ENCODE measurements around the gene UFSP1.
A peak's percentile ranks its signal among the peaks of the same experiment; 100 is the strongest.

The UFSP1 gene

GRCh38 chr7:100894860-100895700 lies 5.6 kb upstream of the UFSP1 start:
- DNase-seq (ENCODE audit: low read depth, low spot score): peak; percentile 56
- TF ChIP-seq SUZ12 (IDR thresholded peaks at IDR 0.05; ENCODE audit: extremely low read depth, insufficient read depth, insufficient read length) (no peak), YY1 (IDR thresholded peaks at IDR 0.05; ENCODE audit: insufficient read depth, insufficient read length) (no peak), ZNF274 (IDR thresholded peaks at IDR 0.05; ENCODE audit: low read depth, low read length) (no peak)
- H3K9ac ChIP-seq (ENCODE audit: insufficient read length, low read depth): peak overlapping the region; percentile 70
- peaks cover 9% of the 10 kb centered on the region for H3K27me3 ChIP-seq (ENCODE audit: insufficient read depth, insufficient read length)
- H3K9me3 ChIP-seq (ENCODE audit: insufficient read depth, low read length): no peaks in the 10 kb centered on the region
- H3K4me1 ChIP-seq (ENCODE audit: insufficient read depth, insufficient read length): peaks cover 8% of the 10 kb centered on the region
- H3K4me3 ChIP-seq (ENCODE audit: insufficient read length, low read depth): peak overlapping the region; percentile 55
- H3K36me3 ChIP-seq (ENCODE audit: insufficient read depth, insufficient read length, low read length): peaks cover 15% of the 10 kb centered on the region

GRCh38 chr7:100893910-100894721 lies 4.6 kb upstream of the UFSP1 start:
- peaks cover 8% of the 10 kb centered on the region for H3K4me1 ChIP-seq (ENCODE audit: insufficient read depth, insufficient read length)
- H3K9ac ChIP-seq (ENCODE audit: insufficient read length, low read depth): peak overlapping the region; percentile 70
- peaks cover 15% of the 10 kb centered on the region for H3K36me3 ChIP-seq (ENCODE audit: insufficient read depth, insufficient read length, low read length)
- peaks cover 9% of the 10 kb centered on the region for H3K27me3 ChIP-seq (ENCODE audit: insufficient read depth, insufficient read length)
- TF ChIP-seq ZNF274 (IDR thresholded peaks at IDR 0.05; ENCODE audit: low read depth, low read length): no peak
- no peak for TF ChIP-seq SUZ12 (IDR thresholded peaks at IDR 0.05; ENCODE audit: extremely low read depth, insufficient read depth, insufficient read length)
- no peak for DNase-seq (ENCODE audit: low read depth, low spot score)
- no peaks in the 10 kb centered on the region for H3K9me3 ChIP-seq (ENCODE audit: insufficient read depth, low read length)
- H3K4me3 ChIP-seq (ENCODE audit: insufficient read length, low read depth): peak overlapping the region; percentile 55

- H3K36me3 ChIP-seq (ENCODE audit: insufficient read depth, insufficient read length, low read length): peaks cover 21% of the 10 kb centered on the region
- peaks cover 8% of the 10 kb centered on the region for H3K4me1 ChIP-seq (ENCODE audit: insufficient read depth, insufficient read length)
- H3K4me3 ChIP-seq (ENCODE audit: insufficient read length, low read depth): no peak overlapping the region
- H3K27me3 ChIP-seq (ENCODE audit: insufficient read depth, insufficient read length): peaks cover 9% of the 10 kb centered on the region
- TF ChIP-seq YY1 (IDR thresholded peaks at IDR 0.05; ENCODE audit: insufficient read depth, insufficient read length): no peak
- no peaks in the 10 kb centered on the region for H3K9me3 ChIP-seq (ENCODE audit: insufficient read depth, low read length)
- H3K9ac ChIP-seq (ENCODE audit: insufficient read length, low read depth): no peak overlapping the region
- no peak for DNase-seq (ENCODE audit: low read depth, low spot score)
Observed at GRCh38 chr7:100893318-100893895, 3.9 kb upstream of the UFSP1 start.

- Histone ChIP-seq H3K27me3 (ENCODE audit: insufficient read depth, insufficient read length) (peaks cover 9% of the 10 kb centered on the region), H3K9ac (ENCODE audit: insufficient read length, low read depth) (no peak overlapping the region), H3K4me3 (ENCODE audit: insufficient read length, low read depth) (no peak overlapping the region), H3K36me3 (ENCODE audit: insufficient read depth, insufficient read length, low read length) (peaks cover 28% of the 10 kb centered on the region), H3K4me1 (ENCODE audit: insufficient read depth, insufficient read length) (peaks cover 8% of the 10 kb centered on the region), H3K9me3 (ENCODE audit: insufficient read depth, low read length) (no peaks in the 10 kb centered on the region)
- TF ChIP-seq ZNF274 (IDR thresholded peaks at IDR 0.05; ENCODE audit: low read depth, low read length) (no peak), SUZ12 (IDR thresholded peaks at IDR 0.05; ENCODE audit: extremely low read depth, insufficient read depth, insufficient read length) (no peak), YY1 (IDR thresholded peaks at IDR 0.05; ENCODE audit: insufficient read depth, insufficient read length) (no peak)
- no peak for DNase-seq (ENCODE audit: low read depth, low spot score)
Observed at GRCh38 chr7:100892364-100893317, 3.1 kb upstream of the UFSP1 start.

GRCh38 chr7:100891568-100892247 lies 2.2 kb upstream of the UFSP1 start:
- Histone ChIP-seq H3K9me3 (ENCODE audit: insufficient read depth, low read length) (no peaks in the 10 kb centered on the region), H3K4me3 (ENCODE audit: insufficient read length, low read depth) (no peak overlapping the region), H3K9ac (ENCODE audit: insufficient read length, low read depth) (no peak overlapping the region), H3K4me1 (ENCODE audit: insufficient read depth, insufficient read length) (peaks cover 15% of the 10 kb centered on the region), H3K27me3 (ENCODE audit: insufficient read depth, insufficient read length) (peaks cover 8% of the 10 kb centered on the region), H3K36me3 (ENCODE audit: insufficient read depth, insufficient read length, low read length) (peaks cover 38% of the 10 kb centered on the region)
- no peak for DNase-seq (ENCODE audit: low read depth, low spot score)
- TF ChIP-seq YY1 (IDR thresholded peaks at IDR 0.05; ENCODE audit: insufficient read depth, insufficient read length) (no peak), ZNF274 (IDR thresholded peaks at IDR 0.05; ENCODE audit: low read depth, low read length) (no peak), SUZ12 (IDR thresholded peaks at IDR 0.05; ENCODE audit: extremely low read depth, insufficient read depth, insufficient read length) (no peak)

Measured in NT2/D1 (cell line).